ENCODE data around the gene CEP112.
"Not testable (repeated sequence)": the region's sequence is repeated elsewhere in the genome, so short reads cannot be mapped to it uniquely, and the experiment has no call there.

DNA sequence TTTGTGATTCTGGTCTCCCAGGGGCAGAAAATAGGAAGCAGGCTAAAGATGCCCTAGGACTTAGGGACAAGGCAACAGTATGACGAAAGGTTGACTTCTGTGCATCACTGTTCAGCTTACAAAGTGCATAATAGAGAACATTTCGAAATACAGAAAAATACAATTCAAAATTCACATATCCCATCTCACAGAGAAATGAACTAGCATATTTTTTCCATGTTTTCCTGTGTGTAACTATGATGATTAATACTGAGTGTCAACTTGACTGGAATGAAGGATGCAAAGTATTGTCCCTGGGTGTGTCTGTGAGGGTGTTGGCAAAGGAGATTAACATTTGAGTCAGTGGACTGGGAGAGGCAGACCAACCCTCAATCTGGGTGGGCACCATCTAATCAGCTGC lies 365.4 kb downstream of the CEP112 start:
- TF ChIP-seq ZFP30 (CRISPR knock-in tag; IDR thresholded peaks at IDR 0.05); GLIS3 (CRISPR knock-in tag; IDR thresholded peaks at IDR 0.05); ZNF565 (CRISPR knock-in tag; conservative IDR thresholded peaks at IDR 0.05; ENCODE audit: low read depth); ZNF70 (CRISPR knock-in tag; IDR thresholded peaks at IDR 0.05); ARNTL (CRISPR knock-in tag; IDR thresholded peaks at IDR 0.05; ENCODE audit: borderline replicate concordance, low read depth); RARB (CRISPR knock-in tag; IDR thresholded peaks at IDR 0.05); SNAI2 (CRISPR knock-in tag; IDR thresholded peaks at IDR 0.05); OSR1 (CRISPR knock-in tag; IDR thresholded peaks at IDR 0.05); ZC3H10 (CRISPR knock-in tag; IDR thresholded peaks at IDR 0.05); ZNF8 (CRISPR knock-in tag; IDR thresholded peaks at IDR 0.05): not testable (repeated sequence)
- TF ChIP-seq, protein P1, sequence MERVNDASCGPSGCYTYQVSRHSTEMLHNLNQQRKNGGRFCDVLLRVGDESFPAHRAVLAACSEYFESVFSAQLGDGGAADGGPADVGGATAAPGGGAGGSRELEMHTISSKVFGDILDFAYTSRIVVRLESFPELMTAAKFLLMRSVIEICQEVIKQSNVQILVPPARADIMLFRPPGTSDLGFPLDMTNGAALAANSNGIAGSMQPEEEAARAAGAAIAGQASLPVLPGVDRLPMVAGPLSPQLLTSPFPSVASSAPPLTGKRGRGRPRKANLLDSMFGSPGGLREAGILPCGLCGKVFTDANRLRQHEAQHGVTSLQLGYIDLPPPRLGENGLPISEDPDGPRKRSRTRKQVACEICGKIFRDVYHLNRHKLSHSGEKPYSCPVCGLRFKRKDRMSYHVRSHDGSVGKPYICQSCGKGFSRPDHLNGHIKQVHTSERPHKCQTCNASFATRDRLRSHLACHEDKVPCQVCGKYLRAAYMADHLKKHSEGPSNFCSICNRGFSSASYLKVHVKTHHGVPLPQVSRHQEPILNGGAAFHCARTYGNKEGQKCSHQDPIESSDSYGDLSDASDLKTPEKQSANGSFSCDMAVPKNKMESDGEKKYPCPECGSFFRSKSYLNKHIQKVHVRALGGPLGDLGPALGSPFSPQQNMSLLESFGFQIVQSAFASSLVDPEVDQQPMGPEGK (CRISPR knock-in tag; IDR thresholded peaks at IDR 0.05; ENCODE audit: borderline replicate concordance) = not testable (repeated sequence)
- TF ChIP-seq, protein P2, sequence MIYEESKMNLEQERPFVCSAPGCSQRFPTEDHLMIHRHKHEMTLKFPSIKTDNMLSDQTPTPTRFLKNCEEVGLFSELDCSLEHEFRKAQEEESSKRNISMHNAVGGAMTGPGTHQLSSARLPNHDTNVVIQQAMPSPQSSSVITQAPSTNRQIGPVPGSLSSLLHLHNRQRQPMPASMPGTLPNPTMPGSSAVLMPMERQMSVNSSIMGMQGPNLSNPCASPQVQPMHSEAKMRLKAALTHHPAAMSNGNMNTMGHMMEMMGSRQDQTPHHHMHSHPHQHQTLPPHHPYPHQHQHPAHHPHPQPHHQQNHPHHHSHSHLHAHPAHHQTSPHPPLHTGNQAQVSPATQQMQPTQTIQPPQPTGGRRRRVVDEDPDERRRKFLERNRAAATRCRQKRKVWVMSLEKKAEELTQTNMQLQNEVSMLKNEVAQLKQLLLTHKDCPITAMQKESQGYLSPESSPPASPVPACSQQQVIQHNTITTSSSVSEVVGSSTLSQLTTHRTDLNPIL (CRISPR knock-in tag; IDR thresholded peaks at IDR 0.05; ENCODE audit: low read depth) = not testable (repeated sequence)
